SH-SY5Y (cell line): ENCODE results near the gene A1BG.

Experiments
- GATA2 ChIP-seq: IDR thresholded peaks from 2 replicates; pipeline ENCODE4 v1.6.1; 2011; ENCODE audit warnings: mild to moderate bottlenecking, low read depth, low read length
- GATA3 ChIP-seq: IDR thresholded peaks from 2 replicates; pipeline ENCODE4 v1.6.1; 2011; ENCODE audit warnings: low read depth, mild to moderate bottlenecking, low read length, moderate library complexity

GRCh38 chr19:58352760-58353671, at the start of gene A1BG:
- TF ChIP-seq GATA2, result no peak
- TF ChIP-seq GATA3, result no peak
